GM10266 (cell line): Measurements from ENCODE around the gene QRICH2.
"Not testable (repeated sequence)": the region's sequence is repeated elsewhere in the genome, so short reads cannot be mapped to it uniquely, and the experiment has no call there.

Experiments used
- DNase-seq: peaks from one replicate; pipeline ENCODE4 v3.0.0; 2012; ENCODE audit errors: extremely low spot score
- CTCF ChIP-seq: IDR thresholded peaks from 2 replicates; pipeline ENCODE4 v1.5.1; 2012; ENCODE audit warnings: mild to moderate bottlenecking, low read depth; ENCODE audit not compliant: control insufficient read depth, insufficient read depth; ENCODE audit errors: missing control alignments

QRICH2 gene

GRCh38 chr17:76309461-76309860 lies 1.4 kb upstream of the QRICH2 start:
- no peak for TF ChIP-seq CTCF
- DNase-seq, result no peak

DNA sequence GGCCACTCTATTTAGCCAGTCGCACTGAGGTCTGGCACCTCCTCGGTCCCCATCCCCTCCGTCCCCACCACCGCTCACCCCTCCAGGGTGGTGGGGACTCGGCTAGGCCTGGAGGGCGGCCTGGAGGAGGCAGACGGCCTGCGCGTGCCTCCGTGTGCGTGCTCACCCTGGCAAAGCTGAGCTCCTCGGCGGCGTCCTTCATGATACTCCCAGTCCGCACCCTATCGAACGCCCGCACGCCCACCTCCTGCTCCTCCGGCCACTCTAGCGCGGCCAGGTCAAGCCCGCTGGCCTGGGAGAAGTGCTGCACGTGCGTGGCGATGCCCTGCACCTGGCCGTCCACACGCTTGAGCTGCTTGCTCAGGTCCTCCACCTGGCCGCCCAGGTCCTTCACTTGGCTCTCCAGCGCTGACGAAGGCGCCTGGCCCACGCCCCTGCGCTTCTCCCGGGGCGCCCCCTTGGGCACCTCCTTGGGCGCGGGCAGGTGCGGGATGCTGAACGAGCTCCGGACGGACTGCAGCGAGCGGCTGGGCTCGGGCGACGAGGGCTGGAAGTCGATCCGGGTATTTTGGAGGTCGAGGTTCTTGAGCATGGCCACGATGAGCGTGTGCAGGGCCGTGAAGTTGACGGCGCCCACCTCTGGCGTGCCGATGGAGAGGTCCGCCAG lies 644 bp downstream of the QRICH2 start:
- no peak for DNase-seq
- no peak for TF ChIP-seq CTCF

- DNase-seq, result not testable (repeated sequence)
Observed at GRCh38 chr17:76305135-76305454, 3.0 kb downstream of the QRICH2 start.

DNA sequence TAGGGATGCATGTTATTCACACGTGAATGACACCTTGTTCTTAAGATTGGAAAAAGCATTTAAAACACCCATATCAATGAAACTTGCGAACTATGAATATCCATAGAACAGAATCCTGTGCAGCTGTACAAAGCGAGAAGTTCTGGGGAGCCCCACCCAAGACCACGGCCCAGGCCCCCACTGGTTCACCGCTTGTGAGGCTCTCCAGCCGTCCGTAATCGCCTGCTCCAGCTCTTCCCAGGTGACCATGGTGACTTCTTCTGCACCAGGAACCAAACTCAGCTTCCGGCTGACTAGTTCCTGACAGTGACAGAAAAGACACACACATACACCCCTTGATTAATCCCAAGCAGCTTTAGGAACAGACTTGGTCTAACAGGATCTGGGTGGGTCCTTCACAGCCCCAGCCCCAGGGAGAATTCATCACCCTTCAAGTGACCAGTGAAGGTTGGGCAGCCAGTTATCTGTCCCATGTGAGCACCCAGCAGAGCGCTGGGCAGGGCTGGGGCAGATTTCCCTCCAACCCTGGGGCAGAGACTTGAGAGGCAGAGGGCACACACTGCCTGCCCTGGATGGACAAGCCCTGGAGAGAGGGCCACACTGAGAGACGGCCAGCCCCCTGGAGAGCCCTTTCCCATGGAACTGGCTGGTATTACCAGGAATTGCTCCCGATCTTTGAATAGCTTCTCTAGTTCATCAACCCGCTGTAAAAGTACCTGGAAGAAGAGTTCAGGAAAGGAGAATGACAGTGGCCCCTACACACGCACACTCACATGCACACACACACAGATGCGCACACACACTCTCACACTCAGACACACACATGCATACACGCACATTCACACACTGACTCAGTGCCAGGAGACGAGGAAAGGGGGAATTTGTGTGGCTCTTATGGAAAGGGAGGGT lies 3.6 kb downstream of the QRICH2 start:
- DNase-seq, result no peak
- no peak for TF ChIP-seq CTCF

- TF ChIP-seq CTCF, result no peak
- DNase-seq, result no peak
Observed at GRCh38 chr17:76297436-76297835, 10.6 kb downstream of the QRICH2 start.

GRCh38 chr17:76296889-76297288 lies 11.2 kb downstream of the QRICH2 start:
- no peak for DNase-seq
- TF ChIP-seq CTCF, result no peak

DNA sequence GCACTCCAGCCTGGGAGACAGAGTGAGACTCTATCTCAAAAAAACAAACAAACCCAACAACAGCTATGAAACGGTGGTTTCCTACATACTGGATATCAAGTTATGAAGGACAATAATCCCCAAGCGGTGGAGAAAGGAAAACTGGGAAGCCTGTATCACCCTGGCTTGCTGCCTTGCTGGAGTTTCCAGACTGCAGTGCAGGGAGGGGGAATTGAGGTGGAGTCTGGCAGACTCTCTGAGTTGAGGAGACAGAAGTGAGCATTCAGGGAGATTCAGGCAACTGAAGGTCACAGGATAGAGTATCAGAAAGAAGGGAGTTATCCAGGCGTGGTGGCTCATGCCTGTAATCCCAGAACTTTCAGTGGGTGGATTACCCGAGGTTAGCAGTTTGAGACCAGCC lies 11.9 kb downstream of the QRICH2 start:
- TF ChIP-seq CTCF, result no peak
- DNase-seq, result no peak
